Keratinocyte (primary cell): ENCODE measurements around the gene DLGAP1. TPM values are rescaled to one million over a fixed set of nuclear protein-coding genes. Genes with fewer than 3 reads are reported as not detected.
A peak's percentile ranks its signal among the peaks of the same experiment; 100 is the strongest.

Source experiments
- DNase-seq: peaks from one replicate; pipeline ENCODE4 v3.0.0-alpha.2; 2011; ENCODE audit warnings: low read depth, missing footprints, low spot score
- FAIRE-seq: peaks from 2 replicates; lab custom pipeline; 2011; peaks lifted over from hg19 to GRCh38; lab: Jason Lieb, UNC
- H2AFZ ChIP-seq: 2 replicates; pipeline ENCODE4 v1.6.0; 2012; ENCODE audit warnings: low read length, control low read depth, inconsistent platforms; ENCODE audit not compliant: control insufficient read depth
- H3K27ac ChIP-seq: 2 replicates; pipeline ENCODE4 v1.5.1; 2011; ENCODE audit warnings: low read length; ENCODE audit not compliant: control insufficient read depth, insufficient read depth
- H3K27me3 ChIP-seq: 3 replicates; pipeline ENCODE4 v1.6.0; 2011; ENCODE audit warnings: low read length; ENCODE audit not compliant: control insufficient read depth, insufficient read depth; ENCODE audit errors: extremely low read depth
- H3K36me3 ChIP-seq, 2 experiments: 2 replicates in 1 of 2; 3 replicates in 1 of 2; pipeline ENCODE4 v1.5.1; 2011; ENCODE audit warnings: low read length in 2 of 2, mild to moderate bottlenecking in 1 of 2; ENCODE audit not compliant: control insufficient read depth in 2 of 2, insufficient read depth in 2 of 2; ENCODE audit errors: extremely low read depth in 1 of 2
- H3K4me1 ChIP-seq: 3 replicates; pipeline ENCODE4 v1.5.1; 2011; ENCODE audit warnings: low read length; ENCODE audit not compliant: control insufficient read depth, insufficient read depth; ENCODE audit errors: extremely low read depth
- H3K4me2 ChIP-seq: 3 replicates; pipeline ENCODE4 v1.6.0; 2011; ENCODE audit warnings: low read depth, low read length; ENCODE audit not compliant: control insufficient read depth, insufficient read depth; ENCODE audit errors: extremely low read depth
- H3K4me3 ChIP-seq, 3 experiments: fragments of 200-600 bp in 1 of 3; sonication (generic) in 1 of 3; 2 replicates in 2 of 3; 3 replicates in 1 of 3; pipeline ENCODE4 v1.5.1; 2011 to 2016; ENCODE audit warnings: low read length in 3 of 3, mild to moderate bottlenecking in 3 of 3, control low read depth in 2 of 3, inconsistent platforms in 1 of 3, low read depth in 1 of 3, mixed read lengths in 1 of 3, mixed run types in 1 of 3, moderate library complexity in 1 of 3; ENCODE audit not compliant: control insufficient read depth in 2 of 3, insufficient read depth in 2 of 3; ENCODE audit errors: extremely low read depth in 1 of 3
- H3K79me2 ChIP-seq: 2 replicates; pipeline ENCODE4 v1.6.0; 2012; ENCODE audit warnings: low read length; ENCODE audit not compliant: control insufficient read depth, insufficient read depth
- H3K9ac ChIP-seq: 3 replicates; pipeline ENCODE4 v1.6.0; 2011; ENCODE audit warnings: low read length; ENCODE audit not compliant: control insufficient read depth, insufficient read depth; ENCODE audit errors: extremely low read depth
- H3K9me1 ChIP-seq: 3 replicates; pipeline ENCODE4 v1.6.0; 2011; ENCODE audit warnings: low read length; ENCODE audit not compliant: control insufficient read depth, insufficient read depth; ENCODE audit errors: extremely low read depth
- H3K9me3 ChIP-seq: 2 replicates; pipeline ENCODE4 v1.5.1; 2012; ENCODE audit warnings: low read depth, low read length; ENCODE audit not compliant: control insufficient read depth
- H4K20me1 ChIP-seq: 3 replicates; pipeline ENCODE4 v1.6.0; 2011; ENCODE audit warnings: low read length; ENCODE audit not compliant: control insufficient read depth, insufficient read depth; ENCODE audit errors: extremely low read depth
- EZH2 ChIP-seq: IDR thresholded peaks from one replicate; pipeline ENCODE4 v1.6.1; 2012; ENCODE audit warnings: inconsistent platforms, mild to moderate bottlenecking, low read length, moderate library complexity
- dilution Hi-C: fragments of 300-500 bp; cut with MboI; formaldehyde crosslinking; loops from one replicate; pipeline ENCODE4 v1.7.0; 2020; ENCODE audit warnings: low sequenced_read_pairs; ENCODE audit not compliant: extremely low pct_ligation_motif_present
- polyA plus RNA-seq, 5 experiments: library from polyadenylated mRNA; depleted of rRNA in 3 of 5; stranded (reverse) in 3 of 5; stranded (forward) in 1 of 5; unstranded in 1 of 5; fragments of >200 nt; gene quantifications; 1 replicate in 1 of 5; 2 replicates in 3 of 5; 3 replicates in 1 of 5; pipeline versions ENCODE4 v1.2.1 to v1.2.3, GENCODE V29; 2011 to 2012; ENCODE audit warnings: missing spikeins in 2 of 5, low read depth in 1 of 5, low replicate concordance in 1 of 5
- TF ChIP-seq, protein P1 (sequence below), 3 experiments: IDR thresholded peaks in 1 of 3; conservative IDR thresholded peaks in 1 of 3; optimal IDR thresholded peaks in 1 of 3; 2 replicates in 2 of 3; 3 replicates in 1 of 3; pipeline versions ENCODE3 to v1.5.1; 2011; ENCODE audit warnings: low read length in 3 of 3, mild to moderate bottlenecking in 3 of 3, moderate library complexity in 2 of 3, control low read depth in 1 of 3, inconsistent platforms in 1 of 3; ENCODE audit not compliant: insufficient read depth in 2 of 3; ENCODE audit errors: extremely low read depth in 1 of 3

DLGAP1 gene
- polyA plus RNA-seq, 1 donor (not counting 4 experiments of a cell fraction or from before 2014, with no cell fraction given), result not detected

GRCh38 chr18:3932276-3932675, 522.8 kb downstream of the DLGAP1 start:
- H2AFZ ChIP-seq, result no peak overlapping the region

GRCh38 chr18:3931542-3932112, 523.5 kb downstream of the DLGAP1 start:
- no peak overlapping the region for H3K4me3 ChIP-seq

More at GRCh38 chr18:3932276-3932675, 522.8 kb downstream of the DLGAP1 start:
- DNase-seq (no peak), FAIRE-seq (no peak)
- TF ChIP-seq, protein P1, sequence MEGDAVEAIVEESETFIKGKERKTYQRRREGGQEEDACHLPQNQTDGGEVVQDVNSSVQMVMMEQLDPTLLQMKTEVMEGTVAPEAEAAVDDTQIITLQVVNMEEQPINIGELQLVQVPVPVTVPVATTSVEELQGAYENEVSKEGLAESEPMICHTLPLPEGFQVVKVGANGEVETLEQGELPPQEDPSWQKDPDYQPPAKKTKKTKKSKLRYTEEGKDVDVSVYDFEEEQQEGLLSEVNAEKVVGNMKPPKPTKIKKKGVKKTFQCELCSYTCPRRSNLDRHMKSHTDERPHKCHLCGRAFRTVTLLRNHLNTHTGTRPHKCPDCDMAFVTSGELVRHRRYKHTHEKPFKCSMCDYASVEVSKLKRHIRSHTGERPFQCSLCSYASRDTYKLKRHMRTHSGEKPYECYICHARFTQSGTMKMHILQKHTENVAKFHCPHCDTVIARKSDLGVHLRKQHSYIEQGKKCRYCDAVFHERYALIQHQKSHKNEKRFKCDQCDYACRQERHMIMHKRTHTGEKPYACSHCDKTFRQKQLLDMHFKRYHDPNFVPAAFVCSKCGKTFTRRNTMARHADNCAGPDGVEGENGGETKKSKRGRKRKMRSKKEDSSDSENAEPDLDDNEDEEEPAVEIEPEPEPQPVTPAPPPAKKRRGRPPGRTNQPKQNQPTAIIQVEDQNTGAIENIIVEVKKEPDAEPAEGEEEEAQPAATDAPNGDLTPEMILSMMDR (optimal IDR thresholded peaks at IDR 0.05 in 1 of 3, IDR thresholded peaks at IDR 0.05 in 1 of 3, conservative IDR thresholded peaks at IDR 0.05 in 1 of 3; ENCODE audit: extremely low read depth in 1 of 3, insufficient read depth in 2 of 3, low read length in 3 of 3), result no peak
- no peak for TF ChIP-seq EZH2
- peaks cover 7% of the 10 kb centered on the region for H3K4me1 ChIP-seq
- H3K27ac ChIP-seq, result no peak overlapping the region
- no peak overlapping the region for H3K4me3 ChIP-seq
- H3K27me3 ChIP-seq, result no peaks in the 10 kb centered on the region
- H3K79me2 ChIP-seq, result no peaks in the 10 kb centered on the region
- H3K9me3 ChIP-seq, result no peaks in the 10 kb centered on the region
- H3K9me1 ChIP-seq, result no peaks in the 10 kb centered on the region
- H3K36me3 ChIP-seq, result no peaks in the 10 kb centered on the region
- no peak overlapping the region for H3K4me2 ChIP-seq
- no peaks in the 10 kb centered on the region for H4K20me1 ChIP-seq
- no peak overlapping the region for H3K9ac ChIP-seq
- dilution Hi-C loops, result no loop called here

More at GRCh38 chr18:3931542-3932112, 523.5 kb downstream of the DLGAP1 start:
- H3K4me2 ChIP-seq, result no peak overlapping the region
- H3K27ac ChIP-seq, result no peak overlapping the region
- dilution Hi-C loops, result no loop called here
- H3K79me2 ChIP-seq, result no peaks in the 10 kb centered on the region
- no peaks in the 10 kb centered on the region for H3K9me1 ChIP-seq
- H3K4me1 ChIP-seq, result peaks cover 7% of the 10 kb centered on the region
- H2AFZ ChIP-seq, result no peak overlapping the region
- no peaks in the 10 kb centered on the region for H3K9me3 ChIP-seq
- DNase-seq, result no peak
- no peak for TF ChIP-seq EZH2
- TF ChIP-seq, protein P1 (optimal IDR thresholded peaks at IDR 0.05 in 1 of 3, IDR thresholded peaks at IDR 0.05 in 1 of 3, conservative IDR thresholded peaks at IDR 0.05 in 1 of 3; ENCODE audit: extremely low read depth in 1 of 3, insufficient read depth in 2 of 3, low read length in 3 of 3), result peak in 1 of 3 experiments; percentile 7
- FAIRE-seq, result no peak
- H4K20me1 ChIP-seq, result no peaks in the 10 kb centered on the region
- no peak overlapping the region for H3K9ac ChIP-seq
- no peaks in the 10 kb centered on the region for H3K36me3 ChIP-seq
- H3K27me3 ChIP-seq, result no peaks in the 10 kb centered on the region
